Keratinocyte (primary cell): ENCODE data around the gene MAEA. TPM values are rescaled to one million over a fixed set of nuclear protein-coding genes. Genes with fewer than 3 reads are reported as not detected.

Experiments
- DNase-seq: peaks from one replicate; pipeline ENCODE4 v3.0.0-alpha.2; 2011; ENCODE audit warnings: low read depth, missing footprints, low spot score
- FAIRE-seq: peaks from 2 replicates; lab custom pipeline; 2011; peaks lifted over from hg19 to GRCh38; lab: Jason Lieb, UNC
- H2AFZ ChIP-seq: 2 replicates; pipeline ENCODE4 v1.6.0; 2012; ENCODE audit warnings: low read length, control low read depth, inconsistent platforms; ENCODE audit not compliant: control insufficient read depth
- H3K27ac ChIP-seq: 2 replicates; pipeline ENCODE4 v1.5.1; 2011; ENCODE audit warnings: low read length; ENCODE audit not compliant: control insufficient read depth, insufficient read depth
- H3K27me3 ChIP-seq: 3 replicates; pipeline ENCODE4 v1.6.0; 2011; ENCODE audit warnings: low read length; ENCODE audit not compliant: control insufficient read depth, insufficient read depth; ENCODE audit errors: extremely low read depth
- H3K36me3 ChIP-seq, 2 experiments: 2 replicates in 1 of 2; 3 replicates in 1 of 2; pipeline ENCODE4 v1.5.1; 2011; ENCODE audit warnings: low read length in 2 of 2, mild to moderate bottlenecking in 1 of 2; ENCODE audit not compliant: control insufficient read depth in 2 of 2, insufficient read depth in 2 of 2; ENCODE audit errors: extremely low read depth in 1 of 2
- H3K4me1 ChIP-seq: 3 replicates; pipeline ENCODE4 v1.5.1; 2011; ENCODE audit warnings: low read length; ENCODE audit not compliant: control insufficient read depth, insufficient read depth; ENCODE audit errors: extremely low read depth
- H3K4me2 ChIP-seq: 3 replicates; pipeline ENCODE4 v1.6.0; 2011; ENCODE audit warnings: low read depth, low read length; ENCODE audit not compliant: control insufficient read depth, insufficient read depth; ENCODE audit errors: extremely low read depth
- H3K4me3 ChIP-seq, 3 experiments: fragments of 200-600 bp in 1 of 3; sonication (generic) in 1 of 3; 2 replicates in 2 of 3; 3 replicates in 1 of 3; pipeline ENCODE4 v1.5.1; 2011 to 2016; ENCODE audit warnings: low read length in 3 of 3, mild to moderate bottlenecking in 3 of 3, control low read depth in 2 of 3, inconsistent platforms in 1 of 3, low read depth in 1 of 3, mixed read lengths in 1 of 3, mixed run types in 1 of 3, moderate library complexity in 1 of 3; ENCODE audit not compliant: control insufficient read depth in 2 of 3, insufficient read depth in 2 of 3; ENCODE audit errors: extremely low read depth in 1 of 3
- H3K79me2 ChIP-seq: 2 replicates; pipeline ENCODE4 v1.6.0; 2012; ENCODE audit warnings: low read length; ENCODE audit not compliant: control insufficient read depth, insufficient read depth
- H3K9ac ChIP-seq: 3 replicates; pipeline ENCODE4 v1.6.0; 2011; ENCODE audit warnings: low read length; ENCODE audit not compliant: control insufficient read depth, insufficient read depth; ENCODE audit errors: extremely low read depth
- H3K9me1 ChIP-seq: 3 replicates; pipeline ENCODE4 v1.6.0; 2011; ENCODE audit warnings: low read length; ENCODE audit not compliant: control insufficient read depth, insufficient read depth; ENCODE audit errors: extremely low read depth
- H3K9me3 ChIP-seq: 2 replicates; pipeline ENCODE4 v1.5.1; 2012; ENCODE audit warnings: low read depth, low read length; ENCODE audit not compliant: control insufficient read depth
- H4K20me1 ChIP-seq: 3 replicates; pipeline ENCODE4 v1.6.0; 2011; ENCODE audit warnings: low read length; ENCODE audit not compliant: control insufficient read depth, insufficient read depth; ENCODE audit errors: extremely low read depth
- CTCF ChIP-seq, 3 experiments: IDR thresholded peaks in 1 of 3; conservative IDR thresholded peaks in 1 of 3; optimal IDR thresholded peaks in 1 of 3; 2 replicates in 2 of 3; 3 replicates in 1 of 3; pipeline versions ENCODE3 to v1.5.1; 2011; ENCODE audit warnings: low read length in 3 of 3, mild to moderate bottlenecking in 3 of 3, moderate library complexity in 2 of 3, control low read depth in 1 of 3, inconsistent platforms in 1 of 3; ENCODE audit not compliant: insufficient read depth in 2 of 3; ENCODE audit errors: extremely low read depth in 1 of 3
- EZH2 ChIP-seq: IDR thresholded peaks from one replicate; pipeline ENCODE4 v1.6.1; 2012; ENCODE audit warnings: inconsistent platforms, mild to moderate bottlenecking, low read length, moderate library complexity
- dilution Hi-C: fragments of 300-500 bp; cut with MboI; formaldehyde crosslinking; loops from one replicate; pipeline ENCODE4 v1.7.0; 2020; ENCODE audit warnings: low sequenced_read_pairs; ENCODE audit not compliant: extremely low pct_ligation_motif_present
- polyA plus RNA-seq, 5 experiments: library from polyadenylated mRNA; depleted of rRNA in 3 of 5; stranded (reverse) in 3 of 5; stranded (forward) in 1 of 5; unstranded in 1 of 5; fragments of >200 nt; gene quantifications; 1 replicate in 1 of 5; 2 replicates in 3 of 5; 3 replicates in 1 of 5; pipeline versions ENCODE4 v1.2.1 to v1.2.3, GENCODE V29; 2011 to 2012; ENCODE audit warnings: missing spikeins in 2 of 5, low read depth in 1 of 5, low replicate concordance in 1 of 5

Gene MAEA
- polyA plus RNA-seq, 1 donor (not counting 4 experiments of a cell fraction or from before 2014, with no cell fraction given): 89.7 TPM

- Histone ChIP-seq H3K9ac (peak overlapping the region; percentile 40), H3K4me1 (peaks cover 40% of the 10 kb centered on the region), H3K27me3 (no peaks in the 10 kb centered on the region), H2AFZ (no peak overlapping the region), H3K4me3 (peak overlapping the region in 2 of 3 experiments; percentile 24 to 38), H3K36me3 (peaks cover 21 to 36% of the 10 kb centered on the region in 2 experiments), H4K20me1 (peaks cover 10% of the 10 kb centered on the region), H3K4me2 (peak overlapping the region; percentile 39), H3K9me3 (no peaks in the 10 kb centered on the region), H3K79me2 (peaks cover 93% of the 10 kb centered on the region), H3K27ac (peak overlapping the region; percentile 62), H3K9me1 (no peaks in the 10 kb centered on the region)
- FAIRE-seq (no peak), DNase-seq (no peak)
- dilution Hi-C loops: no loop called here
- TF ChIP-seq CTCF (optimal IDR thresholded peaks at IDR 0.05 in 1 of 3, IDR thresholded peaks at IDR 0.05 in 1 of 3, conservative IDR thresholded peaks at IDR 0.05 in 1 of 3; ENCODE audit: extremely low read depth in 1 of 3, insufficient read depth in 2 of 3, low read length in 3 of 3): no peak
- no peak for TF ChIP-seq EZH2
Measured at GRCh38 chr4:1297023-1297395, 7.3 kb downstream of the MAEA start.

- Histone ChIP-seq H3K9me3 (no peaks in the 10 kb centered on the region), H3K9ac (no peak overlapping the region), H3K79me2 (peaks cover 93% of the 10 kb centered on the region), H3K36me3 (peaks cover 24 to 38% of the 10 kb centered on the region in 2 experiments), H3K27me3 (no peaks in the 10 kb centered on the region), H3K27ac (no peak overlapping the region), H4K20me1 (peaks cover 10% of the 10 kb centered on the region), H3K4me2 (no peak overlapping the region), H3K4me3 (no peak overlapping the region), H3K9me1 (no peaks in the 10 kb centered on the region), H3K4me1 (peaks cover 34% of the 10 kb centered on the region), H2AFZ (no peak overlapping the region)
- TF ChIP-seq CTCF (optimal IDR thresholded peaks at IDR 0.05 in 1 of 3, IDR thresholded peaks at IDR 0.05 in 1 of 3, conservative IDR thresholded peaks at IDR 0.05 in 1 of 3; ENCODE audit: extremely low read depth in 1 of 3, insufficient read depth in 2 of 3, low read length in 3 of 3) (no peak), EZH2 (no peak)
- dilution Hi-C loops: no loop called here
- no peak for DNase-seq
- no peak for FAIRE-seq
Measured at GRCh38 chr4:1297456-1298325, 8.0 kb downstream of the MAEA start.
